Neural progenitor cell (in vitro differentiated cells): Measurements from ENCODE around the gene TRO. TPM values are rescaled to one million over a fixed set of nuclear protein-coding genes. Genes with fewer than 3 reads are reported as not detected.

Experiments
- DNase-seq: peaks from one replicate; pipeline ENCODE4 v3.0.0-alpha.2; 2016; ENCODE audit warnings: low spot score
- H2AFZ ChIP-seq: fragments of 200-600 bp; sonication (generic); replicated peaks from 2 replicates; pipeline ENCODE4 v1.6.1; 2016; ENCODE audit warnings: antibody characterized with exemption
- H3F3A ChIP-seq: fragments of 200-600 bp; sonication (generic); 2 replicates; pipeline ENCODE4 v1.6.1; 2016; ENCODE audit warnings: antibody characterized with exemption, low read depth
- H3K27ac ChIP-seq: fragments of 200-600 bp; sonication (generic); 2 replicates; pipeline ENCODE4 v1.5.1; 2016; ENCODE audit warnings: mild to moderate bottlenecking
- H3K27me3 ChIP-seq: fragments of 200-600 bp; sonication (generic); 2 replicates; pipeline ENCODE4 v1.6.1; 2016; ENCODE audit warnings: mild to moderate bottlenecking, moderate library complexity
- H3K36me3 ChIP-seq: fragments of 200-600 bp; sonication (generic); 2 replicates; pipeline ENCODE4 v1.5.1; 2016
- H3K4me1 ChIP-seq: fragments of 200-600 bp; sonication (generic); 2 replicates; pipeline ENCODE4 v1.6.1; 2016; ENCODE audit warnings: mixed run types
- H3K4me2 ChIP-seq: fragments of 200-600 bp; sonication (generic); 2 replicates; pipeline ENCODE4 v1.6.1; 2016
- H3K4me3 ChIP-seq: fragments of 200-600 bp; sonication (generic); 2 replicates; pipeline ENCODE4 v1.5.1; 2016
- H3K79me2 ChIP-seq: fragments of 200-600 bp; sonication (generic); 2 replicates; pipeline ENCODE4 v1.6.1; 2016; ENCODE audit warnings: low read depth
- H3K9ac ChIP-seq: fragments of 200-600 bp; sonication (generic); 2 replicates; pipeline ENCODE4 v1.6.1; 2016
- H3K9me3 ChIP-seq: fragments of 200-600 bp; sonication (generic); 2 replicates; pipeline ENCODE4 v1.5.1; 2016; ENCODE audit warnings: low read depth
- H4K20me1 ChIP-seq: fragments of 200-600 bp; sonication (generic); 2 replicates; pipeline ENCODE4 v1.6.1; 2016; ENCODE audit warnings: low read depth
- H3K27ac Mint-ChIP-seq: 3 replicates; pipeline ENCODE4 v1.8.0; 2021; ENCODE audit warnings: mixed read lengths
- H3K27me3 Mint-ChIP-seq: 2 replicates; pipeline ENCODE4 v1.8.0; 2022; ENCODE audit warnings: low read depth, mild to moderate bottlenecking, inconsistent platforms, moderate library complexity, mixed read lengths; ENCODE audit not compliant: insufficient read depth
- H3K36me3 Mint-ChIP-seq: 3 replicates; pipeline ENCODE4 v1.8.0; 2021; ENCODE audit warnings: mixed read lengths
- H3K4me1 Mint-ChIP-seq: 3 replicates; pipeline ENCODE4 v1.8.0; 2021; ENCODE audit warnings: mixed read lengths
- H3K4me3 Mint-ChIP-seq: 3 replicates; pipeline ENCODE4 v1.8.0; 2021; ENCODE audit warnings: mild to moderate bottlenecking, moderate library complexity, mixed read lengths
- H3K9me3 Mint-ChIP-seq: 3 replicates; pipeline ENCODE4 v1.8.0; 2020; ENCODE audit warnings: mixed read lengths
- EZH2 ChIP-seq: fragments of 200-600 bp; sonication (generic); IDR thresholded peaks from 2 replicates; pipeline ENCODE4 v1.6.1; 2017; ENCODE audit warnings: antibody characterized with exemption, mild to moderate bottlenecking, moderate library complexity
- EZH2phosphoT487 ChIP-seq: fragments of 200-600 bp; sonication (generic); IDR thresholded peaks from 2 replicates; pipeline ENCODE4 v1.6.1; 2017; ENCODE audit warnings: antibody characterized with exemption
- total RNA-seq: library from RNA; depleted of rRNA; stranded (reverse); fragments of >200 nt; gene quantifications from 2 replicates; pipeline ENCODE4 v1.2.3, GENCODE V29; 2015; ENCODE audit warnings: low replicate concordance
- TF ChIP-seq, protein P1 (sequence below): fragments of 200-600 bp; sonication (generic); IDR thresholded peaks from 2 replicates; pipeline ENCODE4 v1.5.1; 2017; ENCODE audit warnings: antibody characterized with exemption, mild to moderate bottlenecking

The TRO gene
- total RNA-seq, 1 donor from 2014 or later, result 106 TPM

DNA sequence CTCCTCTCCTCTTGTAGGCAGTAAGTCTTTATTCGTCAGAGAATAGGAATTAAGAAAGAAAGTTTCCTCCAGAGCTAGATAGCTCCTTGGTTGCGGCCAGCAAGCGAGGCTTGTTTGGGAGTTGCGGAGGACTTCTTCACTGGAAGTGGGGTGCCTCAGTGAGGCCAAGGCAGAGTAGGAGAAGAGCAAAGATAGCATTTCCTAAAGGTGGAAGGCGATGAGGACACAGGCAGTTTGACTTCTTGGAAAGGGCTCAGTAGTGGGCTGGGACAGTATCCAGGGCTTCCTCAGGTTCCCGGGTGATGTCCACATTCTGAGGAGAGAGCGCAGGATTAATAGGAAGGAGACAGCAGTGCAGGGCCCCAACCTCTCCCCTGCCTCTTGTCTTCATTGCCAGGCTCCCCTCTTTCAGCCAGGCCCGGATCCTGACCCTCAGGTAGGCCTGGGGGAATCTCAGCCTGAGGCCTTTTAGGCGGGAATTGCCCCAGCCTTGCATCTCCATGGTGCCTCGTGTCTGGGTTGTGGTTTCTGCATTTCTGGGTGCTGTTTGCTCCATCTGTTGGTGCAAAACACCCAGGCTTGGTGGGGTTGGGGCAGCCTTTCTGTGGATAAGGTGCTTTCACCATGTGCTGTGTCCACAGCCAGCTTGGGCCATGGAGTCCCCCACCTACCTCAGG, 12.7 kb downstream of the TRO start:
- Histone ChIP-seq H4K20me1 (no peaks in the 10 kb centered on the region), H3K4me2 (no peak overlapping the region), H3K27me3 (no peaks in the 10 kb centered on the region), H3K36me3 (no peaks in the 10 kb centered on the region), H2AFZ (no peak overlapping the region), H3K4me3 (no peak overlapping the region), H3F3A (no peaks in the 10 kb centered on the region), H3K27ac (no peak overlapping the region), H3K79me2 (no peaks in the 10 kb centered on the region), H3K4me1 (no peaks in the 10 kb centered on the region), H3K9ac (no peak overlapping the region), H3K9me3 (no peaks in the 10 kb centered on the region)
- Mint-ChIP-seq H3K27me3 (peaks cover 2% of the 10 kb centered on the region), H3K4me1 (no peaks in the 10 kb centered on the region), H3K9me3 (peaks cover 6% of the 10 kb centered on the region), H3K4me3 (no peak overlapping the region), H3K27ac (no peak overlapping the region), H3K36me3 (peaks cover 2% of the 10 kb centered on the region)
- no peak for DNase-seq
- no peak for TF ChIP-seq EZH2phosphoT487
- TF ChIP-seq EZH2, result no peak
- TF ChIP-seq, protein P1, sequence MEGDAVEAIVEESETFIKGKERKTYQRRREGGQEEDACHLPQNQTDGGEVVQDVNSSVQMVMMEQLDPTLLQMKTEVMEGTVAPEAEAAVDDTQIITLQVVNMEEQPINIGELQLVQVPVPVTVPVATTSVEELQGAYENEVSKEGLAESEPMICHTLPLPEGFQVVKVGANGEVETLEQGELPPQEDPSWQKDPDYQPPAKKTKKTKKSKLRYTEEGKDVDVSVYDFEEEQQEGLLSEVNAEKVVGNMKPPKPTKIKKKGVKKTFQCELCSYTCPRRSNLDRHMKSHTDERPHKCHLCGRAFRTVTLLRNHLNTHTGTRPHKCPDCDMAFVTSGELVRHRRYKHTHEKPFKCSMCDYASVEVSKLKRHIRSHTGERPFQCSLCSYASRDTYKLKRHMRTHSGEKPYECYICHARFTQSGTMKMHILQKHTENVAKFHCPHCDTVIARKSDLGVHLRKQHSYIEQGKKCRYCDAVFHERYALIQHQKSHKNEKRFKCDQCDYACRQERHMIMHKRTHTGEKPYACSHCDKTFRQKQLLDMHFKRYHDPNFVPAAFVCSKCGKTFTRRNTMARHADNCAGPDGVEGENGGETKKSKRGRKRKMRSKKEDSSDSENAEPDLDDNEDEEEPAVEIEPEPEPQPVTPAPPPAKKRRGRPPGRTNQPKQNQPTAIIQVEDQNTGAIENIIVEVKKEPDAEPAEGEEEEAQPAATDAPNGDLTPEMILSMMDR, result no peak

GRCh38 chrX:54934058-54934457, 13.4 kb downstream of the TRO start:
- Histone ChIP-seq H3K36me3 (no peaks in the 10 kb centered on the region), H3K79me2 (no peaks in the 10 kb centered on the region), H3K27ac (no peak overlapping the region), H3K4me2 (no peak overlapping the region), H3K9me3 (no peaks in the 10 kb centered on the region), H3F3A (no peaks in the 10 kb centered on the region), H3K4me3 (no peak overlapping the region), H2AFZ (no peak overlapping the region), H3K4me1 (no peaks in the 10 kb centered on the region), H3K9ac (no peak overlapping the region), H3K27me3 (no peaks in the 10 kb centered on the region), H4K20me1 (no peaks in the 10 kb centered on the region)
- Mint-ChIP-seq H3K27me3 (no peaks in the 10 kb centered on the region), H3K4me1 (no peaks in the 10 kb centered on the region), H3K4me3 (no peak overlapping the region), H3K9me3 (peaks cover 3% of the 10 kb centered on the region), H3K27ac (no peak overlapping the region), H3K36me3 (no peaks in the 10 kb centered on the region)
- TF ChIP-seq EZH2 (no peak), EZH2phosphoT487 (no peak)
- TF ChIP-seq, protein P1, result no peak
- DNase-seq, result no peak

DNA sequence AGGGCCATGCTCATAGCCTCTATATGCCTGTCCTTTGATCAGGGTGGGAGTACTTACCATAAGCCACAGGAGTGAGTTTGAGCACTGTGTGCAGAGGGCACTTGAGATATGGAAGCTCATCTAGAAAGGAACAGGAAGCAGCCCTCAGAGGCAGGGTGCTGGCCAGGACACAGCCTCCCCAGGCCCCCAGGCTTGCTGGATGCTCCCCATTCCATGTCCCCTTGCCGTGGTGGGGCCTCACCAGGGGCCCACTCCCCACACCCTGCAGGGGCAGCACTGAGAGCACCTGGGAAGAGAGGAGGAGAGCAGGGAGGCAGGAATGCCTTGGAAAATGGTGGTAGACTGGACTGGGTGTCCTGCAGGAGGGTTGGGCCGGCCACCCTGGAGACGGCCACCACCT, 14.3 kb downstream of the TRO start:
- no peak overlapping the region for H3K4me3 Mint-ChIP-seq
- Histone ChIP-seq H2AFZ (no peak overlapping the region), H3K4me1 (no peaks in the 10 kb centered on the region), H3K4me3 (no peak overlapping the region), H3K4me2 (no peak overlapping the region), H3K79me2 (no peaks in the 10 kb centered on the region), H3K27me3 (no peaks in the 10 kb centered on the region), H3K36me3 (no peaks in the 10 kb centered on the region), H3K27ac (no peak overlapping the region), H3F3A (no peaks in the 10 kb centered on the region), H4K20me1 (no peaks in the 10 kb centered on the region), H3K9ac (no peak overlapping the region), H3K9me3 (no peaks in the 10 kb centered on the region)
- TF ChIP-seq EZH2phosphoT487 (no peak), EZH2 (no peak)
- TF ChIP-seq, protein P1, result no peak
- no peak for DNase-seq
- H3K36me3 Mint-ChIP-seq, result no peaks in the 10 kb centered on the region
- no peaks in the 10 kb centered on the region for H3K4me1 Mint-ChIP-seq
- no peaks in the 10 kb centered on the region for H3K27me3 Mint-ChIP-seq
- H3K27ac Mint-ChIP-seq, result no peak overlapping the region
- peaks cover 3% of the 10 kb centered on the region for H3K9me3 Mint-ChIP-seq
